ENCODE results near the gene MINDY2.
A peak's percentile ranks its signal among the peaks of the same experiment; 100 is the strongest.

MINDY2 gene

GRCh38 chr15:58770857-58771620, at the start of gene MINDY2:
MINDY2 (plus strand) TSS chr15:58771302; CDS start chr15:58771396, 94 bp downstream.
- peak; percentile 88 for DNase-seq (ENCODE audit: low read depth)

- DNase-seq (ENCODE audit: low read depth) = no peak
Measured at GRCh38 chr15:58724466-58724865, 46.6 kb upstream of the MINDY2 start.

- DNase-seq (ENCODE audit: low read depth) = no peak
Measured at GRCh38 chr15:58726867-58727266, 44.2 kb upstream of the MINDY2 start.

- DNase-seq (ENCODE audit: low read depth) = no peak
Measured at GRCh38 chr15:58731756-58732535, 39.2 kb upstream of the MINDY2 start.

- DNase-seq (ENCODE audit: low read depth) = no peak
Measured at GRCh38 chr15:58732625-58733363, 38.3 kb upstream of the MINDY2 start.

- DNase-seq (ENCODE audit: low read depth) = no peak
Measured at GRCh38 chr15:58734859-58735258, 36.2 kb upstream of the MINDY2 start.

- DNase-seq (ENCODE audit: low read depth) = no peak
Measured at GRCh38 chr15:58736018-58736643, 35.0 kb upstream of the MINDY2 start.

GRCh38 chr15:58737298-58737697, 33.8 kb upstream of the MINDY2 start:
- no peak for DNase-seq (ENCODE audit: low read depth)

- DNase-seq (ENCODE audit: low read depth) = no peak
Measured at GRCh38 chr15:58738046-58738707, 32.9 kb upstream of the MINDY2 start.

- no peak for DNase-seq (ENCODE audit: low read depth)
Measured at GRCh38 chr15:58740436-58740835, 30.7 kb upstream of the MINDY2 start.

- DNase-seq (ENCODE audit: low read depth) = no peak
Measured at GRCh38 chr15:58741032-58741431, 30.1 kb upstream of the MINDY2 start.

- no peak for DNase-seq (ENCODE audit: low read depth)
Measured at GRCh38 chr15:58742022-58742813, 28.9 kb upstream of the MINDY2 start.

GRCh38 chr15:58742819-58743502, 28.1 kb upstream of the MINDY2 start:
- no peak for DNase-seq (ENCODE audit: low read depth)

- no peak for DNase-seq (ENCODE audit: low read depth)
Measured at GRCh38 chr15:58746174-58746573, 24.9 kb upstream of the MINDY2 start.

- no peak for DNase-seq (ENCODE audit: low read depth)
Measured at GRCh38 chr15:58748040-58748851, 22.9 kb upstream of the MINDY2 start.

GRCh38 chr15:58748852-58749531, 22.1 kb upstream of the MINDY2 start:
- DNase-seq (ENCODE audit: low read depth) = no peak

- DNase-seq (ENCODE audit: low read depth) = peak; percentile 93
Measured at GRCh38 chr15:58749532-58750337, 21.4 kb upstream of the MINDY2 start, which contains the start of gene ADAM10. ADAM10 (minus strand) TSS chr15:58749707; CDS start chr15:58749534, 173 bp downstream.

GRCh38 chr15:58752716-58753115, 18.4 kb upstream of the MINDY2 start:
- DNase-seq (ENCODE audit: low read depth) = no peak

Measured in HS-5 (cell line).